ENCODE measurements around the gene AGBL1. TPM values are rescaled to one million over a fixed set of nuclear protein-coding genes. Genes with fewer than 3 reads are reported as not detected.

Gene AGBL1
- polyA plus RNA-seq, 1 donor (not counting 4 experiments of a cell fraction or from before 2014, with no cell fraction given) = not detected

GRCh38 chr15:86645925-86646500 is 566.3 kb downstream of the AGBL1 start:
- no peak overlapping the region for H3K4me3 ChIP-seq (ENCODE audit: control insufficient read depth in 2 of 3, extremely low read depth in 1 of 3, insufficient read depth in 2 of 3, low read depth in 1 of 3, low read length in 3 of 3)
- H2AFZ ChIP-seq (ENCODE audit: control insufficient read depth, low read length) = no peak overlapping the region
- no peaks in the 10 kb centered on the region for H3K36me3 ChIP-seq (ENCODE audit: control insufficient read depth in 2 of 2, extremely low read depth in 1 of 2, insufficient read depth in 2 of 2, low read length in 2 of 2)
- no peaks in the 10 kb centered on the region for H3K9me1 ChIP-seq (ENCODE audit: control insufficient read depth, extremely low read depth, insufficient read depth, low read length)
- dilution Hi-C loops (cut with MboI; ENCODE audit: extremely low pct_ligation_motif_present, low sequenced_read_pairs) = no loop called here
- H3K27me3 ChIP-seq (ENCODE audit: control insufficient read depth, extremely low read depth, insufficient read depth, low read length) = no peaks in the 10 kb centered on the region
- DNase-seq (ENCODE audit: low read depth, low spot score) (no peak), FAIRE-seq (no peak)
- no peaks in the 10 kb centered on the region for H3K9me3 ChIP-seq (ENCODE audit: control insufficient read depth, low read depth, low read length)
- H3K4me1 ChIP-seq (ENCODE audit: control insufficient read depth, extremely low read depth, insufficient read depth, low read length) = no peaks in the 10 kb centered on the region
- H3K27ac ChIP-seq (ENCODE audit: control insufficient read depth, insufficient read depth, low read length) = no peak overlapping the region
- H4K20me1 ChIP-seq (ENCODE audit: control insufficient read depth, extremely low read depth, insufficient read depth, low read length) = no peaks in the 10 kb centered on the region
- H3K79me2 ChIP-seq (ENCODE audit: control insufficient read depth, insufficient read depth, low read length) = no peaks in the 10 kb centered on the region
- H3K9ac ChIP-seq (ENCODE audit: control insufficient read depth, extremely low read depth, insufficient read depth, low read length) = no peak overlapping the region
- H3K4me2 ChIP-seq (ENCODE audit: control insufficient read depth, extremely low read depth, insufficient read depth, low read depth, low read length) = no peak overlapping the region
- TF ChIP-seq CTCF (optimal IDR thresholded peaks at IDR 0.05 in 1 of 3, IDR thresholded peaks at IDR 0.05 in 1 of 3, conservative IDR thresholded peaks at IDR 0.05 in 1 of 3; ENCODE audit: extremely low read depth in 1 of 3, insufficient read depth in 2 of 3, low read length in 3 of 3) (no peak), EZH2 (IDR thresholded peaks at IDR 0.05; ENCODE audit: low read length) (no peak)

GRCh38 chr15:86647810-86648440 is 568.3 kb downstream of the AGBL1 start:
- Histone ChIP-seq H3K27me3 (ENCODE audit: control insufficient read depth, extremely low read depth, insufficient read depth, low read length) (no peaks in the 10 kb centered on the region), H2AFZ (ENCODE audit: control insufficient read depth, low read length) (no peak overlapping the region), H3K9me3 (ENCODE audit: control insufficient read depth, low read depth, low read length) (no peaks in the 10 kb centered on the region), H3K4me2 (ENCODE audit: control insufficient read depth, extremely low read depth, insufficient read depth, low read depth, low read length) (no peak overlapping the region), H3K27ac (ENCODE audit: control insufficient read depth, insufficient read depth, low read length) (no peak overlapping the region), H3K4me1 (ENCODE audit: control insufficient read depth, extremely low read depth, insufficient read depth, low read length) (no peaks in the 10 kb centered on the region), H3K9me1 (ENCODE audit: control insufficient read depth, extremely low read depth, insufficient read depth, low read length) (no peaks in the 10 kb centered on the region), H3K79me2 (ENCODE audit: control insufficient read depth, insufficient read depth, low read length) (no peaks in the 10 kb centered on the region), H3K9ac (ENCODE audit: control insufficient read depth, extremely low read depth, insufficient read depth, low read length) (no peak overlapping the region), H3K36me3 (ENCODE audit: control insufficient read depth in 2 of 2, extremely low read depth in 1 of 2, insufficient read depth in 2 of 2, low read length in 2 of 2) (no peaks in the 10 kb centered on the region), H3K4me3 (ENCODE audit: control insufficient read depth in 2 of 3, extremely low read depth in 1 of 3, insufficient read depth in 2 of 3, low read depth in 1 of 3, low read length in 3 of 3) (no peak overlapping the region), H4K20me1 (ENCODE audit: control insufficient read depth, extremely low read depth, insufficient read depth, low read length) (no peaks in the 10 kb centered on the region)
- DNase-seq (ENCODE audit: low read depth, low spot score) (no peak), FAIRE-seq (no peak)
- TF ChIP-seq EZH2 (IDR thresholded peaks at IDR 0.05; ENCODE audit: low read length) = no peak
- TF ChIP-seq CTCF (optimal IDR thresholded peaks at IDR 0.05 in 1 of 3, IDR thresholded peaks at IDR 0.05 in 1 of 3, conservative IDR thresholded peaks at IDR 0.05 in 1 of 3; ENCODE audit: extremely low read depth in 1 of 3, insufficient read depth in 2 of 3, low read length in 3 of 3) = no peak
- dilution Hi-C loops (cut with MboI; ENCODE audit: extremely low pct_ligation_motif_present, low sequenced_read_pairs) = no loop called here
